MM.1S (cell line): ENCODE data around the gene SGMS1.
"Not testable (repeated sequence)": the region's sequence is repeated elsewhere in the genome, so short reads cannot be mapped to it uniquely, and the experiment has no call there.

ENCODE experiments used
- DNase-seq: peaks from one replicate; pipeline ENCODE4 v3.0.0-alpha.2; 2015
- H2AFZ ChIP-seq: fragments of 300-600 bp; sonication (generic); 2 replicates; pipeline ENCODE4 v1.6.0; 2016; ENCODE audit warnings: antibody characterized with exemption, low read length
- H3F3A ChIP-seq: fragments of 300-600 bp; sonication (generic); 2 replicates; pipeline ENCODE4 v1.6.1; 2016; ENCODE audit warnings: mild to moderate bottlenecking, antibody characterized with exemption, low read length, moderate library complexity, mixed read lengths; ENCODE audit not compliant: insufficient read depth
- H3K27ac ChIP-seq: fragments of 300-600 bp; sonication (generic); 2 replicates; pipeline ENCODE4 v1.5.1; 2016; ENCODE audit warnings: mild to moderate bottlenecking, low read length
- H3K27me3 ChIP-seq: fragments of 300-600 bp; sonication (generic); replicated peaks from 2 replicates; pipeline ENCODE4 v1.6.0; 2016; ENCODE audit warnings: low read length; ENCODE audit not compliant: insufficient read depth
- H3K36me3 ChIP-seq: fragments of 300-600 bp; sonication (generic); replicated peaks from 2 replicates; pipeline ENCODE4 v1.6.1; 2016; ENCODE audit warnings: mild to moderate bottlenecking, low read length, mixed read lengths; ENCODE audit not compliant: insufficient read depth
- H3K4me1 ChIP-seq: fragments of 300-600 bp; sonication (generic); 2 replicates; pipeline ENCODE4 v1.6.1; 2016; ENCODE audit warnings: low read length, mixed read lengths
- H3K4me2 ChIP-seq: fragments of 300-600 bp; sonication (generic); 2 replicates; pipeline ENCODE4 v1.6.0; 2016; ENCODE audit warnings: low read depth, low read length
- H3K4me3 ChIP-seq: fragments of 300-600 bp; sonication (generic); 2 replicates; pipeline ENCODE4 v1.5.1; 2016; ENCODE audit warnings: low read length, mixed read lengths
- H3K79me2 ChIP-seq: fragments of 300-600 bp; sonication (generic); 2 replicates; pipeline ENCODE4 v1.6.1; 2016; ENCODE audit warnings: mixed run types, low read length, mixed read lengths
- H3K9ac ChIP-seq: fragments of 300-600 bp; sonication (generic); 2 replicates; pipeline ENCODE4 v1.6.1; 2016; ENCODE audit warnings: low read length, mixed read lengths
- H3K9me2 ChIP-seq: fragments of 300-600 bp; sonication (generic); replicated peaks from 2 replicates; pipeline ENCODE4 v1.6.1; 2016; ENCODE audit warnings: mild to moderate bottlenecking, low read length, mixed read lengths; ENCODE audit not compliant: insufficient read depth
- H3K9me3 ChIP-seq: fragments of 300-600 bp; sonication (generic); replicated peaks from 2 replicates; pipeline ENCODE4 v1.6.1; 2016; ENCODE audit warnings: mild to moderate bottlenecking, low read length, mixed read lengths; ENCODE audit not compliant: insufficient read depth
- H4K20me1 ChIP-seq: fragments of 300-600 bp; sonication (generic); 2 replicates; pipeline ENCODE4 v1.6.1; 2016; ENCODE audit warnings: mild to moderate bottlenecking, low read length, moderate library complexity, mixed read lengths; ENCODE audit not compliant: insufficient read depth
- CTCF ChIP-seq: fragments of 300-600 bp; sonication (generic); IDR thresholded peaks from 2 replicates; pipeline ENCODE4 v1.5.1; 2016; ENCODE audit warnings: antibody characterized with exemption, low read length, mixed read lengths
- EZH2 ChIP-seq: fragments of 300-600 bp; sonication (generic); optimal IDR thresholded peaks from 2 replicates; pipeline ENCODE3; 2017; ENCODE audit warnings: low read depth, mild to moderate bottlenecking, antibody characterized with exemption, low read length, mixed read lengths
- EZH2phosphoT487 ChIP-seq: fragments of 300-600 bp; sonication (generic); IDR thresholded peaks from 2 replicates; pipeline ENCODE4 v1.6.1; 2018; ENCODE audit warnings: antibody characterized with exemption, low read length

The SGMS1 gene

GRCh38 chr10:50431133-50431532 is 192.6 kb downstream of the SGMS1 start:
- no peaks in the 10 kb centered on the region for H3K9me2 ChIP-seq
- peaks cover 36% of the 10 kb centered on the region for H3K4me1 ChIP-seq
- H3K27ac ChIP-seq, result peak overlapping the region; percentile 90
- H3F3A ChIP-seq, result peaks cover 22% of the 10 kb centered on the region
- peak overlapping the region; percentile 94 for H3K4me2 ChIP-seq
- H3K4me3 ChIP-seq, result peak overlapping the region; percentile 56
- H2AFZ ChIP-seq, result no peak overlapping the region
- no peaks in the 10 kb centered on the region for H3K27me3 ChIP-seq
- H3K36me3 ChIP-seq, result no peaks in the 10 kb centered on the region
- TF ChIP-seq EZH2phosphoT487, result no peak
- no peaks in the 10 kb centered on the region for H3K9me3 ChIP-seq
- H3K9ac ChIP-seq, result peak overlapping the region; percentile 44; the same call in 1 of the 2 replicates
- H4K20me1 ChIP-seq, result no peaks in the 10 kb centered on the region
- DNase-seq, result no peak
- 0 out of 2 replicates have a peak, but pooled peaks cover 3% of the 10 kb centered on the region for H3K79me2 ChIP-seq

GRCh38 chr10:50426485-50426884 is 197.3 kb downstream of the SGMS1 start:
- no peak overlapping the region for H3K4me3 ChIP-seq
- 0 out of 2 replicates have a peak, but pooled peaks cover 3% of the 10 kb centered on the region for H3K79me2 ChIP-seq
- H3K9me3 ChIP-seq, result no peaks in the 10 kb centered on the region
- TF ChIP-seq EZH2phosphoT487 (no peak), CTCF (no peak), EZH2 (no peak)
- peak; percentile 46 for DNase-seq
- H2AFZ ChIP-seq, result no peak overlapping the region
- peak overlapping the region; percentile 51 for H3K4me2 ChIP-seq
- H3K27ac ChIP-seq, result peak overlapping the region; percentile 24; the same call in 1 of the 2 replicates
- no peaks in the 10 kb centered on the region for H4K20me1 ChIP-seq
- no peaks in the 10 kb centered on the region for H3K27me3 ChIP-seq
- peaks cover 38% of the 10 kb centered on the region for H3K4me1 ChIP-seq
- H3K9me2 ChIP-seq, result no peaks in the 10 kb centered on the region
- no peaks in the 10 kb centered on the region for H3K36me3 ChIP-seq
- H3K9ac ChIP-seq, result no peak overlapping the region
- peaks cover 12% of the 10 kb centered on the region for H3F3A ChIP-seq

- H4K20me1 ChIP-seq, result not testable (repeated sequence)
These were observed 198.5 kb downstream of the SGMS1 start for GRCh38 chr10:50425215-50425614.

GRCh38 chr10:50423448-50423847 is 200.3 kb downstream of the SGMS1 start:
- H3K27me3 ChIP-seq, result no peaks in the 10 kb centered on the region
- H3K79me2 ChIP-seq, result 0 out of 2 replicates have a peak, but pooled peaks cover 4% of the 10 kb centered on the region
- H3K9ac ChIP-seq, result no peak overlapping the region
- H3K9me2 ChIP-seq, result no peaks in the 10 kb centered on the region
- H3K36me3 ChIP-seq, result no peaks in the 10 kb centered on the region
- H3K27ac ChIP-seq, result no peak overlapping the region
- H3K4me2 ChIP-seq, result no peak overlapping the region
- TF ChIP-seq CTCF, result no peak
- TF ChIP-seq EZH2phosphoT487, result no peak
- no peak for TF ChIP-seq EZH2
- H4K20me1 ChIP-seq, result no peaks in the 10 kb centered on the region
- DNase-seq, result no peak
- H3K9me3 ChIP-seq, result no peaks in the 10 kb centered on the region
- peaks cover 39% of the 10 kb centered on the region for H3K4me1 ChIP-seq
- no peak overlapping the region for H3K4me3 ChIP-seq
- H2AFZ ChIP-seq, result no peak overlapping the region
- H3F3A ChIP-seq, result peaks cover 12% of the 10 kb centered on the region

More at GRCh38 chr10:50425215-50425614, 198.5 kb downstream of the SGMS1 start:
- not testable (repeated sequence) for H3K9ac ChIP-seq, H3K27me3 ChIP-seq, H3K4me2 ChIP-seq, H3K79me2 ChIP-seq, H3K4me3 ChIP-seq, H3K36me3 ChIP-seq, DNase-seq, H3K9me3 ChIP-seq, H3K27ac ChIP-seq, H3K9me2 ChIP-seq, H2AFZ ChIP-seq
- Histone ChIP-seq H3K4me1 (peaks cover 39% of the 10 kb centered on the region), H3F3A (peaks cover 12% of the 10 kb centered on the region)
